Measurements from ENCODE around the gene NUP88.

DNA sequence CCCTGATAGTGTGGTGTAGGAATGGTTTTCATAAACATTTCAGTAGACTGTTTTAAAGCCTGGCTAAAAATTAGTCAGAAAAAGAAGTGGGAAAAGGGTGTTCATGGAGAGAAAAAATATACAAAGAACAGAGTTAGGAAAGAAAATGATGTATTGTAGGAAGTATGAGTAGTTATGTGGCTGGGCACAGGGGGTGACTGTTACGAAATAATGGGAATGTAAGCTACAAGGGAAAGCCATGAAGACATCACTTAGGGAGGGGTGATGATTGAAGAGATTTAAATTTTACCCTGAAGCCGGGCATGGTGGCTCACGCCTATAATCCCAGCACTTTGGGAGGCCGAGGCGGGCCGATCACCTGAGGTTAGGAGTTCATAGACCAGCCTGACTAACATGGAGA, 55.3 kb downstream of the NUP88 start:
- TF ChIP-seq CTCF (IDR thresholded peaks at IDR 0.05; ENCODE audit: poor library complexity), result no peak
- no peak for TF ChIP-seq EZH2 (IDR thresholded peaks at IDR 0.05; ENCODE audit: borderline replicate concordance)
- TF ChIP-seq EZH2phosphoT487 (IDR thresholded peaks at IDR 0.05; ENCODE audit: low read depth, severe bottlenecking, unreplicated experiment), result no peak

All from hepatocyte (in vitro differentiated cells).